SH-SY5Y (cell line): ENCODE measurements around the gene REELD1.

ENCODE experiments used
- GATA2 ChIP-seq: IDR thresholded peaks from 2 replicates; pipeline ENCODE4 v1.6.1; 2011; ENCODE audit warnings: mild to moderate bottlenecking, low read depth, low read length
- GATA3 ChIP-seq: IDR thresholded peaks from 2 replicates; pipeline ENCODE4 v1.6.1; 2011; ENCODE audit warnings: low read depth, mild to moderate bottlenecking, low read length, moderate library complexity

- no peak for TF ChIP-seq GATA3
- TF ChIP-seq GATA2: no peak
These were observed 21.9 kb downstream of the REELD1 start for GRCh38 chr4:146236216-146236615.
